Neural cell (in vitro differentiated cells): ENCODE results near the gene NRF1. TPM values are rescaled to one million over a fixed set of nuclear protein-coding genes. Genes with fewer than 3 reads are reported as not detected.

Experiments used
- H2AFZ ChIP-seq: fragments of 200-600, 300-800 bp; sonication (generic), shearing (Covaris generic); 2 replicates; pipeline ENCODE4 v1.6.0; 2014; ENCODE audit warnings: low read depth, mild to moderate bottlenecking, antibody characterized with exemption, low read length, moderate library complexity
- H3F3A ChIP-seq: fragments of 200-600 bp; shearing (Covaris generic); 2 replicates; pipeline ENCODE4 v1.6.1; 2016; ENCODE audit warnings: mild to moderate bottlenecking, moderate library complexity, mixed read lengths, antibody characterized with exemption, low read length; ENCODE audit not compliant: insufficient read depth, poor library complexity, severe bottlenecking
- H3K27ac ChIP-seq: fragments of 200-600, 300-800 bp; sonication (generic), shearing (Covaris generic); 2 replicates; pipeline ENCODE4 v1.5.1; 2014; ENCODE audit warnings: mild to moderate bottlenecking, low read length, moderate library complexity
- H3K27me3 ChIP-seq: fragments of 300-800, 200-600 bp; sonication (generic), shearing (Covaris generic); 2 replicates; pipeline ENCODE4 v1.6.0; 2014; ENCODE audit warnings: mild to moderate bottlenecking, low read depth, low read length, moderate library complexity; ENCODE audit not compliant: insufficient read depth
- H3K36me3 ChIP-seq: fragments of 300-800, 200-600 bp; sonication (generic), shearing (Covaris generic); 2 replicates; pipeline ENCODE4 v1.5.1; 2014; ENCODE audit warnings: mild to moderate bottlenecking, antibody characterized with exemption, low read length, moderate library complexity; ENCODE audit not compliant: insufficient read depth
- H3K4me2 ChIP-seq: fragments of 300-800, 200-600 bp; sonication (generic), shearing (Covaris generic); 2 replicates; pipeline ENCODE4 v1.6.0; 2014; ENCODE audit warnings: mild to moderate bottlenecking, low read length
- H3K4me3 ChIP-seq: fragments of 300-800, 200-600 bp; sonication (generic), shearing (Covaris generic); 2 replicates; pipeline ENCODE4 v1.5.1; 2014; ENCODE audit warnings: mild to moderate bottlenecking, low read length, moderate library complexity
- H3K79me2 ChIP-seq: fragments of 200-600 bp; shearing (Covaris generic); replicated peaks from 2 replicates; pipeline ENCODE4 v1.6.0; 2014; ENCODE audit warnings: mild to moderate bottlenecking, low read length, moderate library complexity; ENCODE audit not compliant: insufficient read depth
- H3K9ac ChIP-seq: fragments of 300-800, 200-600 bp; sonication (generic), shearing (Covaris generic); 2 replicates; pipeline ENCODE4 v1.6.1; 2016; ENCODE audit warnings: mild to moderate bottlenecking, low read length, mixed read lengths
- H3K9me2 ChIP-seq: fragments of 200-600 bp; shearing (Covaris generic); 2 replicates; pipeline ENCODE4 v1.6.1; 2016; ENCODE audit warnings: mild to moderate bottlenecking, low read length, mixed read lengths; ENCODE audit not compliant: insufficient read depth
- H3K9me3 ChIP-seq: fragments of 200-600, 300-800 bp; sonication (generic), shearing (Covaris generic); 2 replicates; pipeline ENCODE4 v1.6.1; 2016; ENCODE audit warnings: mild to moderate bottlenecking, mixed run types, low read length, moderate library complexity, mixed read lengths
- H4K20me1 ChIP-seq: fragments of 200-600 bp; shearing (Covaris generic); 2 replicates; pipeline ENCODE4 v1.6.1; 2016; ENCODE audit warnings: mild to moderate bottlenecking, mixed run types; ENCODE audit not compliant: insufficient read depth
- EP300 ChIP-seq: fragments of 450-650 bp; conservative IDR thresholded peaks from 2 replicates; pipeline ENCODE4 v1.6.1; 2014; ENCODE audit warnings: antibody characterized with exemption, mild to moderate bottlenecking, moderate library complexity; ENCODE audit not compliant: poor library complexity, severe bottlenecking
- EZH2 ChIP-seq: fragments of 200-600, 300-800 bp; shearing (Covaris generic), sonication (generic); IDR thresholded peaks from 2 replicates; pipeline ENCODE4 v1.6.1; 2014; ENCODE audit warnings: antibody characterized with exemption, low read length, borderline replicate concordance, mild to moderate bottlenecking; ENCODE audit not compliant: insufficient read depth, poor library complexity, severe bottlenecking
- MXI1 ChIP-seq: fragments of 450-650 bp; conservative IDR thresholded peaks from 2 replicates; pipeline ENCODE4 v1.6.1; 2014; ENCODE audit warnings: antibody characterized with exemption, mild to moderate bottlenecking; ENCODE audit not compliant: poor library complexity, severe bottlenecking
- POLR2AphosphoS5 ChIP-seq: IDR thresholded peaks from 2 replicates; pipeline ENCODE4 v1.6.1; 2012
- RAD21 ChIP-seq: fragments of 450-650 bp; conservative IDR thresholded peaks from 2 replicates; pipeline ENCODE4 v1.6.1; 2014; ENCODE audit warnings: antibody characterized with exemption, mild to moderate bottlenecking, moderate library complexity
- REST ChIP-seq: IDR thresholded peaks from 2 replicates; pipeline ENCODE4 v1.6.1; 2012; ENCODE audit warnings: borderline replicate concordance
- SMC3 ChIP-seq: fragments of 450-650 bp; conservative IDR thresholded peaks from 2 replicates; pipeline ENCODE4 v1.6.1; 2014; ENCODE audit warnings: antibody characterized with exemption, mild to moderate bottlenecking, moderate library complexity; ENCODE audit not compliant: poor library complexity
- TAF1 ChIP-seq: IDR thresholded peaks from 2 replicates; pipeline ENCODE4 v1.6.1; 2012; ENCODE audit warnings: low read depth
- polyA plus RNA-seq: library from polyadenylated mRNA; depleted of rRNA; stranded (reverse); fragments of >200 nt; gene quantifications from 2 replicates; pipeline ENCODE4 v1.2.3, GENCODE V29; 2014
- TF ChIP-seq, protein P1 (sequence below): fragments of 450-650 bp; IDR thresholded peaks from 2 replicates; pipeline ENCODE4 v1.5.1; 2014; ENCODE audit warnings: antibody characterized with exemption, mild to moderate bottlenecking, moderate library complexity; ENCODE audit not compliant: poor library complexity, severe bottlenecking

Gene NRF1
- polyA plus RNA-seq, 1 donor from 2014 or later, result 13.2 TPM

GRCh38 chr7:129567377-129567776, 44.1 kb upstream of the NRF1 start:
- Histone ChIP-seq H3K9ac (no peak overlapping the region), H3K4me3 (no peak overlapping the region), H3K27ac (no peak overlapping the region), H3F3A (no peaks in the 10 kb centered on the region), H3K27me3 (no peaks in the 10 kb centered on the region), H2AFZ (no peak overlapping the region), H3K9me2 (no peaks in the 10 kb centered on the region), H4K20me1 (no peaks in the 10 kb centered on the region), H3K9me3 (no peaks in the 10 kb centered on the region), H3K4me2 (no peak overlapping the region), H3K79me2 (no peaks in the 10 kb centered on the region), H3K36me3 (no peaks in the 10 kb centered on the region)
- TF ChIP-seq, protein P1, sequence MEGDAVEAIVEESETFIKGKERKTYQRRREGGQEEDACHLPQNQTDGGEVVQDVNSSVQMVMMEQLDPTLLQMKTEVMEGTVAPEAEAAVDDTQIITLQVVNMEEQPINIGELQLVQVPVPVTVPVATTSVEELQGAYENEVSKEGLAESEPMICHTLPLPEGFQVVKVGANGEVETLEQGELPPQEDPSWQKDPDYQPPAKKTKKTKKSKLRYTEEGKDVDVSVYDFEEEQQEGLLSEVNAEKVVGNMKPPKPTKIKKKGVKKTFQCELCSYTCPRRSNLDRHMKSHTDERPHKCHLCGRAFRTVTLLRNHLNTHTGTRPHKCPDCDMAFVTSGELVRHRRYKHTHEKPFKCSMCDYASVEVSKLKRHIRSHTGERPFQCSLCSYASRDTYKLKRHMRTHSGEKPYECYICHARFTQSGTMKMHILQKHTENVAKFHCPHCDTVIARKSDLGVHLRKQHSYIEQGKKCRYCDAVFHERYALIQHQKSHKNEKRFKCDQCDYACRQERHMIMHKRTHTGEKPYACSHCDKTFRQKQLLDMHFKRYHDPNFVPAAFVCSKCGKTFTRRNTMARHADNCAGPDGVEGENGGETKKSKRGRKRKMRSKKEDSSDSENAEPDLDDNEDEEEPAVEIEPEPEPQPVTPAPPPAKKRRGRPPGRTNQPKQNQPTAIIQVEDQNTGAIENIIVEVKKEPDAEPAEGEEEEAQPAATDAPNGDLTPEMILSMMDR, result no peak
- TF ChIP-seq EP300, result no peak
- no peak for TF ChIP-seq MXI1
- TF ChIP-seq SMC3, result no peak
- TF ChIP-seq TAF1, result no peak

- no peaks in the 10 kb centered on the region for H3F3A ChIP-seq
- H3K9ac ChIP-seq, result no peak overlapping the region
- no peak overlapping the region for H3K4me3 ChIP-seq
- H3K27ac ChIP-seq, result no peak overlapping the region
- H4K20me1 ChIP-seq, result no peaks in the 10 kb centered on the region
- no peaks in the 10 kb centered on the region for H3K9me2 ChIP-seq
- no peaks in the 10 kb centered on the region for H3K79me2 ChIP-seq
- no peaks in the 10 kb centered on the region for H3K9me3 ChIP-seq
- no peaks in the 10 kb centered on the region for H3K36me3 ChIP-seq
- H3K4me2 ChIP-seq, result no peak overlapping the region
- TF ChIP-seq RAD21 (no peak), EP300 (no peak), REST (no peak), EZH2 (no peak), MXI1 (no peak), SMC3 (no peak), TAF1 (no peak), POLR2AphosphoS5 (no peak)
- TF ChIP-seq, protein P1, result no peak
- H3K27me3 ChIP-seq, result no peaks in the 10 kb centered on the region
- no peak overlapping the region for H2AFZ ChIP-seq
Measured at GRCh38 chr7:129568240-129568639, 43.3 kb upstream of the NRF1 start.
